ENCODE measurements around the gene SYT14. TPM values are rescaled to one million over a fixed set of nuclear protein-coding genes. Genes with fewer than 3 reads are reported as not detected.

The SYT14 gene
- total and polyA plus RNA-seq, 4 donors: 5.1 to 25.1 (median 7.7) TPM

- H3K27me3 ChIP-seq (ENCODE audit: control insufficient read depth, insufficient read depth, low read length): no peaks in the 10 kb centered on the region
- H3K36me3 ChIP-seq (ENCODE audit: control insufficient read depth, insufficient read depth, low read length): no peaks in the 10 kb centered on the region
- H3K9me3 ChIP-seq (ENCODE audit: control insufficient read depth, insufficient read depth, low read length): no peaks in the 10 kb centered on the region
- no peak for DNase-seq (ENCODE audit: low read depth in 4 of 6, low spot score in 6 of 6)
- H3K27ac ChIP-seq (ENCODE audit: low read depth, low read length): no peak overlapping the region
- no CpG with 5 or more reads among the region's 1 CpG for WGBS (ENCODE audit: insufficient coverage)
- H3K4me3 ChIP-seq (ENCODE audit: low read depth, low read length): no peak overlapping the region
- H3K4me1 ChIP-seq (ENCODE audit: control insufficient read depth, insufficient read depth, low read length): no peaks in the 10 kb centered on the region
Observed at GRCh38 chr1:210003501-210003900, 65.5 kb downstream of the SYT14 start.

DNA sequence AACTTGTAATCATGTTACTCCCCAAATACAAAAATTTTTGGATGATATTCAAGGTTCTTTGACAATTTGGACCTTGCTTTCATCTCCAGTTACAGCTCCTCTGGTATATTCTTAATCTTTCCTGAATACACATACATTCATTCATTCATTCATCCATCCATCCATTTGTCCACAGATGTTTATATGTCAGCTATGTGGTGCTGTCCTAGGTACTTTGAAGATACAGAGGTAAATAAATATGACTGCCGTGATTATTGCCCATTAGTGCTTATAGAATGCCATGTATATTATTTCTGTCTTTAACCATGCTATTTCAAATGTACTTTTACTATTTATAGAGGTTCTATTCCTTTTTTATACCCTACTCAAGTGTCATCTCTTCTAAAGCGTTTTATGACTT lies 72.1 kb downstream of the SYT14 start:
- Histone ChIP-seq H3K9me3 (ENCODE audit: control insufficient read depth, insufficient read depth, low read length) (no peaks in the 10 kb centered on the region), H3K27me3 (ENCODE audit: control insufficient read depth, insufficient read depth, low read length) (no peaks in the 10 kb centered on the region), H3K4me3 (ENCODE audit: low read depth, low read length) (no peak overlapping the region), H3K27ac (ENCODE audit: low read depth, low read length) (no peak overlapping the region), H3K36me3 (ENCODE audit: control insufficient read depth, insufficient read depth, low read length) (no peaks in the 10 kb centered on the region), H3K4me1 (ENCODE audit: control insufficient read depth, insufficient read depth, low read length) (no peaks in the 10 kb centered on the region)
- WGBS (ENCODE audit: insufficient coverage): no CpG with 5 or more reads among the region's 2 CpGs
- DNase-seq (ENCODE audit: low read depth in 4 of 6, low spot score in 6 of 6): no peak

DNA sequence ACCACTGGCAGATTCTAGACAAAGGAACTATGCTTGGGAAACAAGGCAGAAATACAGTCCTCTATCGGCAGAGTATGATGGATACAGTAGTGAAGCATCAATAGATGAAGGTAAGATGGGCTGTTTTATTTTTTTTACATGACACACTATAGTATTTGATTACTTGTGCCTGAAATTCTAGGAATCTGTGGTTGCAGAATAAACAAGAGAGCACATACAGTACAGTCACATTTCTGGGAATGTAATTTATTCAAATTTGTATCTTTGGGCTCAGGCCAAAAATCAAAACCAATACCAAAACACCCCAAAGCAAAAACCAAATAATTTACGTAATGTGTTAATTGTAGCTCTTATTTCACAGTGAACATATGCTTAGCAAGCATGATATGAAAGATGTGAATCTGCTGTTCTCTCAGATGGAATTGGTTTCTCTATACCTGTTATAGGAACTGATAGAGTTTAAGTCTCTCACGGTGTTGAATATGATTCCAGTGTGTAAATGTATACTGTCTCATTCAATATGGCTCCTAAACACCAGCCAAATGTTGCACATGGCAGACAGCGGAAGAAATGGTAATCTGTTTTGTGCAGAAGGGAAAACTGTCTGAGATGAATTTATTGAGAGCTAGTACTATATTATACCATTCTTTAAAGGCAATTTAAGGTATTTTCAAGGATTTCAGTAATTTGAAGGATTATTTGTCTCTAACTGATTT lies 83.3 kb downstream of the SYT14 start:
- Histone ChIP-seq H3K9me3 (ENCODE audit: control insufficient read depth, insufficient read depth, low read length) (no peaks in the 10 kb centered on the region), H3K27ac (ENCODE audit: low read depth, low read length) (no peak overlapping the region), H3K4me1 (ENCODE audit: control insufficient read depth, insufficient read depth, low read length) (no peaks in the 10 kb centered on the region), H3K36me3 (ENCODE audit: control insufficient read depth, insufficient read depth, low read length) (no peaks in the 10 kb centered on the region), H3K4me3 (ENCODE audit: low read depth, low read length) (no peak overlapping the region), H3K27me3 (ENCODE audit: control insufficient read depth, insufficient read depth, low read length) (no peaks in the 10 kb centered on the region)
- DNase-seq (ENCODE audit: low read depth in 4 of 6, low spot score in 6 of 6): peak in 1 of 6 donors; percentile 85
- no CpG with 5 or more reads among the region's 4 CpGs for WGBS (ENCODE audit: insufficient coverage)

DNA sequence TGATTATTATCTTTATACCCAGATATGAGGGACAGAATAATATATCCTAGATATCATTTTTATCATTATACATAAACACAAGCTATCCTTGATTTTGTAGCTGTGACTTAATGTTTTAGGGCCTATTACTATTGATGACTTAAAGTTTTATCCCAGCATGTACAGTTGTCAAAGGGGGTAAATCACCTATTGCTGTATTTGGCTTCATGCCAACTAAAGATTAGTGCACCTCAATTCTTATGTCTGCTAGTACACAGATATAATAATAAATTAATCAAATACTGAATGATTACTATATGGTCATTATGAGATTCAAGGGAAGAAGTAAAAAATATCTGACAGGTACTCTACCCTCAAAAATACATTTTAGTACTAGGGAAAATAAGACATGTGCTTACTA lies 84.0 kb downstream of the SYT14 start:
- Histone ChIP-seq H3K36me3 (ENCODE audit: control insufficient read depth, insufficient read depth, low read length) (no peaks in the 10 kb centered on the region), H3K9me3 (ENCODE audit: control insufficient read depth, insufficient read depth, low read length) (no peaks in the 10 kb centered on the region), H3K27ac (ENCODE audit: low read depth, low read length) (no peak overlapping the region), H3K27me3 (ENCODE audit: control insufficient read depth, insufficient read depth, low read length) (no peaks in the 10 kb centered on the region), H3K4me1 (ENCODE audit: control insufficient read depth, insufficient read depth, low read length) (no peaks in the 10 kb centered on the region), H3K4me3 (ENCODE audit: low read depth, low read length) (no peak overlapping the region)
- DNase-seq (ENCODE audit: low read depth in 4 of 6, low spot score in 6 of 6): no peak

DNA sequence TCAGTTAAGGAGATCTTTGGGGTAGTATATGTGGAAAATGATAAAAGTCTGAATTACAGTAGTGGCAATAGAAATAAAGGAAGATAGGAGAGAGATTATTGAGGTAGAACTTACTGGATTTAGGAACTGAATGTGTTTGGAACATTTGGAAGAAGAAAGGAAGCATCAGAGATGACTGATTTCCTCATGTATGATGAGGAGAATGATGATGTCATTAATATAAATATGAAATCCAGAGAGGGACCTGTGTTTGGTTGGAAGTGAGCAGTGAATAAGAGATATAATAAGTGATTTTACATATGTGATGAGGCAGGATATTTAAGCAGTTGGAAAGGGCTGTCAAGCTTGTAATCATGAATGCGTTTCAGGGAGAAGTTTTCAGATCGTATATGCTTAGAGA lies 86.3 kb downstream of the SYT14 start:
- H3K4me3 ChIP-seq (ENCODE audit: low read depth, low read length): no peak overlapping the region
- H3K4me1 ChIP-seq (ENCODE audit: control insufficient read depth, insufficient read depth, low read length): no peaks in the 10 kb centered on the region
- no peaks in the 10 kb centered on the region for H3K36me3 ChIP-seq (ENCODE audit: control insufficient read depth, insufficient read depth, low read length)
- 72% methylated on average over 2 of the region's 2 CpGs for WGBS (ENCODE audit: insufficient coverage)
- DNase-seq (ENCODE audit: low read depth in 4 of 6, low spot score in 6 of 6): no peak
- H3K27me3 ChIP-seq (ENCODE audit: control insufficient read depth, insufficient read depth, low read length): no peaks in the 10 kb centered on the region
- H3K9me3 ChIP-seq (ENCODE audit: control insufficient read depth, insufficient read depth, low read length): peaks cover 1% of the 10 kb centered on the region
- no peak overlapping the region for H3K27ac ChIP-seq (ENCODE audit: low read depth, low read length)

GRCh38 chr1:210024996-210025395 lies 87.0 kb downstream of the SYT14 start:
- no peak for DNase-seq (ENCODE audit: low read depth in 4 of 6, low spot score in 6 of 6)
- Histone ChIP-seq H3K27ac (ENCODE audit: low read depth, low read length) (no peak overlapping the region), H3K36me3 (ENCODE audit: control insufficient read depth, insufficient read depth, low read length) (no peaks in the 10 kb centered on the region), H3K4me3 (ENCODE audit: low read depth, low read length) (no peak overlapping the region), H3K27me3 (ENCODE audit: control insufficient read depth, insufficient read depth, low read length) (no peaks in the 10 kb centered on the region), H3K9me3 (ENCODE audit: control insufficient read depth, insufficient read depth, low read length) (peaks cover 4% of the 10 kb centered on the region), H3K4me1 (ENCODE audit: control insufficient read depth, insufficient read depth, low read length) (no peaks in the 10 kb centered on the region)
- 40% methylated on average over 1 of the region's 3 CpGs for WGBS (ENCODE audit: insufficient coverage)

GRCh38 chr1:210025870-210026269 lies 87.9 kb downstream of the SYT14 start:
- H3K36me3 ChIP-seq (ENCODE audit: control insufficient read depth, insufficient read depth, low read length): no peaks in the 10 kb centered on the region
- no peak overlapping the region for H3K4me3 ChIP-seq (ENCODE audit: low read depth, low read length)
- H3K4me1 ChIP-seq (ENCODE audit: control insufficient read depth, insufficient read depth, low read length): no peaks in the 10 kb centered on the region
- DNase-seq (ENCODE audit: low read depth in 4 of 6, low spot score in 6 of 6): no peak
- no CpG with 5 or more reads among the region's 1 CpG for WGBS (ENCODE audit: insufficient coverage)
- H3K9me3 ChIP-seq (ENCODE audit: control insufficient read depth, insufficient read depth, low read length): peaks cover 4% of the 10 kb centered on the region
- no peaks in the 10 kb centered on the region for H3K27me3 ChIP-seq (ENCODE audit: control insufficient read depth, insufficient read depth, low read length)
- H3K27ac ChIP-seq (ENCODE audit: low read depth, low read length): no peak overlapping the region

DNA sequence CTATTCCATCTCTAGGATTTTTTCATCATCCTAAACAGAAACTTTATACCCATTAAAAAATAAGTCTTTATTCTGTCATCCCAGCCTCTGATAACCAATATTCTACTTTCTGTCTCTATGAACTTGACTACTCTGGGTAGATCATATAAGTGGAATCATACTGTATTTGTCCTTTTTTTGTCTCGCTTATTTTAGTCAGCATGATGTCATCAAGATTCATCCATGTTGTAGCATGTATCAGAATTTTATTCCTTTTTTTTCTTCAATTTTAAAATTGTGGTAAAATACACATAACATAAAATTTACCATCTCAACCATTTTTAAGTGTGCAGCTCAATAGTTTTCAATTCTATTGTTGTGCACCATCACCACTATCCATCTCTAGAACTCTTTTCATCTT lies 90.0 kb downstream of the SYT14 start:
- H3K36me3 ChIP-seq (ENCODE audit: control insufficient read depth, insufficient read depth, low read length): no peaks in the 10 kb centered on the region
- peaks cover 4% of the 10 kb centered on the region for H3K9me3 ChIP-seq (ENCODE audit: control insufficient read depth, insufficient read depth, low read length)
- no peak for DNase-seq (ENCODE audit: low read depth in 4 of 6, low spot score in 6 of 6)
- H3K27ac ChIP-seq (ENCODE audit: low read depth, low read length): no peak overlapping the region
- H3K4me1 ChIP-seq (ENCODE audit: control insufficient read depth, insufficient read depth, low read length): no peaks in the 10 kb centered on the region
- no peak overlapping the region for H3K4me3 ChIP-seq (ENCODE audit: low read depth, low read length)
- no peaks in the 10 kb centered on the region for H3K27me3 ChIP-seq (ENCODE audit: control insufficient read depth, insufficient read depth, low read length)
- WGBS (ENCODE audit: insufficient coverage): no CpG with 5 or more reads among the region's 1 CpG

- WGBS (ENCODE audit: insufficient coverage): no CpG with 5 or more reads among the region's 1 CpG
- no peaks in the 10 kb centered on the region for H3K27me3 ChIP-seq (ENCODE audit: control insufficient read depth, insufficient read depth, low read length)
- DNase-seq (ENCODE audit: low read depth in 4 of 6, low spot score in 6 of 6): no peak
Observed at GRCh38 chr1:210031473-210031872, 93.5 kb downstream of the SYT14 start.

DNA sequence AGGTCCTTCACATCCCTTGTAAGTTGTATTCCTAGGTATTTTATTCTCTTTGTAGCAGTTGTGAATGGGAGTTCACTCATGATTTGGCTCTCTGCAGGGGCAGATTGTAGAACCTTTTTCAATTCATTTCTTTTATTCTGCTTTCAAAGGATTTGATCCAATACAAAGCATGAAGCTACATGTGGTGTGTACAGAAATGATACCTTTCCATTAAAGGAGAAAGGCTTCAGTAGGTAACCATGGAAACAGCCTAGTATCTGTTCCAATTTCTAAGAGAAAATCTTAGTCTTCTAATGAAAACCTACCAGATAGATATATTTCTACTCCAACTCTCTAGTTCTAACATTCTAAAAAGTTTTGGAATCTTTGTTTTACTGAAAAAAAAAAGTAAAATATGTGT lies 105.0 kb downstream of the SYT14 start:
- H3K27me3 ChIP-seq (ENCODE audit: control insufficient read depth, insufficient read depth, low read length): no peaks in the 10 kb centered on the region
- no peak overlapping the region for H3K27ac ChIP-seq (ENCODE audit: low read depth, low read length)
- H3K4me3 ChIP-seq (ENCODE audit: low read depth, low read length): no peak overlapping the region
- no peaks in the 10 kb centered on the region for H3K4me1 ChIP-seq (ENCODE audit: control insufficient read depth, insufficient read depth, low read length)
- H3K9me3 ChIP-seq (ENCODE audit: control insufficient read depth, insufficient read depth, low read length): peaks cover 3% of the 10 kb centered on the region
- no peaks in the 10 kb centered on the region for H3K36me3 ChIP-seq (ENCODE audit: control insufficient read depth, insufficient read depth, low read length)
- DNase-seq (ENCODE audit: low read depth in 4 of 6, low spot score in 6 of 6): no peak

More at GRCh38 chr1:210031473-210031872, 93.5 kb downstream of the SYT14 start:
- Histone ChIP-seq H3K27ac (ENCODE audit: low read depth, low read length) (no peak overlapping the region), H3K36me3 (ENCODE audit: control insufficient read depth, insufficient read depth, low read length) (no peaks in the 10 kb centered on the region), H3K4me1 (ENCODE audit: control insufficient read depth, insufficient read depth, low read length) (no peaks in the 10 kb centered on the region), H3K4me3 (ENCODE audit: low read depth, low read length) (no peak overlapping the region), H3K9me3 (ENCODE audit: control insufficient read depth, insufficient read depth, low read length) (peaks cover 4% of the 10 kb centered on the region)
